Renal cortical epithelial cell (primary cell): ENCODE data around the gene ESRRB. TPM values are rescaled to one million over a fixed set of nuclear protein-coding genes. Genes with fewer than 3 reads are reported as not detected.

Experiments
- DNase-seq: peaks from one replicate; pipeline ENCODE4 v3.0.0-alpha.2; 2011; ENCODE audit warnings: low read depth
- total RNA-seq: library from RNA; depleted of rRNA; stranded (reverse); fragments of >200 nt; gene quantifications from 2 replicates; pipeline ENCODE4 v1.2.3, GENCODE V29; 2014

The ESRRB gene
- total RNA-seq, 1 donor from 2014 or later = not detected

DNA sequence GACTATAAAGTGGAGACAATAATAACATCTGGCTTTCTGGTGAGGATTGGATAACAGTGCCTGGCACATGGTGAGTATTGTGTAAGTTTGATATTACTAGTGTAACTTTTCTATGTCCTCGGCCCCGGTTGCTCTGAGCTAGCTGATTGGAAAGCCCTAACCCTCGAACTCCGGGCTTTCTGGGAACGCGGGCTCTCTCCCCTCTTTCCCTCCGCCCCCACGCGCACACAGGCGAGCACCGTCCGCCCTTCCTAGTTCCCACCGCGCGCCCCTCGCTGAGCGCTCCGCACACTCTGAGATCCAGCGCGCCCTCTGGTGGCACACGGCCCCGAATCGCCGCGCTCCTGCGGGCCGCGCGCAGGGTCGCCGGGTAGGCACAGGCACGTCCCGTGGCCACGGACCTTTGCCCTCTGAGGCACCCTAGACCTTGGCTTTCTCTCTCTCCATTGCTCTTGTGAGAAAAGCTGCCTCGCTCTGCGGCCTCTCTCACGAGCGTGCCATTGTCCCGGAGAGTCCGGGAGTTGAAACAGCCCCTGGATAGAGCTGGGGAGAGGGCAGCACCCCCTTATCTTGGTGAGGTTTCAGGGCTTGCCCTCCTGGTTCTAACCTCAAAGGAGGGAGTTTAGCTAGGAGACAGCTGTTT lies 23.2 kb upstream of the ESRRB start:
- no peak for DNase-seq

DNA sequence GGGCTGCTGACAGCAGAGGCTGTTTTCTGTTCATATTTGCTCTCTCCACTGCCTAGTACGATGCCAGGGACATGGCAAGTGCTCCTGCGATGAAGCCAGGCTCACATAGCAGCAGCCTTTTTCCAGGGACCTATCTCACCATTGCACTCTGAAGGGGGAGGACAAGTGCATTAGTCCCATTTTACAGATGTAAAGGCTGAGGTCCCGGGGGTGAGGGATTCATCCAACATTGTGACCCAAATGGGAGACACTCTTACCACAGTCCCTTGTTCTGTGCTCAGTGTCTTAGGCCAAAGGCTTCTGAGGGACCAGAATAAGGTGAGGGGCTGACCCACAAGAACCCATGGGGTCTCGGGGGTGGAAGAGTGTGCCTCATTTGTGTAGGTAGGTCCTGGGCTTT lies 21.6 kb upstream of the ESRRB start:
- DNase-seq = no peak

DNA sequence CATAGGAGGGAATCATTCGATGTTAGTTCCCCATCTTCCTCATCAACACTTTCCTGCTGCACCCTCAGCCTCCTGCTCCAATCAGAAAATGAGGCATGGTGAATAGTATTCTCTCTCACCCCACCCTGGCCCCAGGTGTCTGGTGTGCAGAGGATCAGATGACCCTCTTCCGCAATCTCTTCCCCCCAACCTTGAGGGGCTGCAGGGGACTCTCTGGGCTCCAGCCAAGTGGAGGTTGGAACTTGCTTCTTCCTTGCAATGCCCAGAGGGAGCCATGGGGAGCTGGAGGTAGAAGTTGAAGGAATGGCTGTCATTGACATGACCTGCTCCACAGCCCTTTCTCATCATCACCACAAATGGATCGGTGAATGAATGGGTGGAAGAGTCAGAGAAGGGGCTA lies 20.2 kb upstream of the ESRRB start:
- no peak for DNase-seq

DNA sequence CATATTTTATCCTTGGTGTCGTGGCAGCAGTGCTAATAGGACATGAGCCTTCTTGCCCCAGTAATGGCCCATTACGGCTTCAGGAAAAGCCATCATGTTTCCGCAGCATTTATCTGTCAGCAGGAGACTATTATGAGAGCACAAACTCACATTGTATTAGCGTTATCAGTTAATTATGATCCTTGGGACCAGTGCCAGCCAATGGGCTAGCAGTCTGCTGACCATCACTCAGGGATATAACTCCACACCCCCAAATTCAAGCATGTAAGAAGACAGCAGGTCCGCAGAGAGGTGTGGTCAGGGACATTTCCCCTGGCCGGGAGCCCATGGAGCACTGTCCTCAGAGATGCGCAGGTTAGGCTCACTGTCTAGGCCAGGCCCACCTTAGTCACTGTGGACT lies 4.9 kb upstream of the ESRRB start:
- no peak for DNase-seq

DNA sequence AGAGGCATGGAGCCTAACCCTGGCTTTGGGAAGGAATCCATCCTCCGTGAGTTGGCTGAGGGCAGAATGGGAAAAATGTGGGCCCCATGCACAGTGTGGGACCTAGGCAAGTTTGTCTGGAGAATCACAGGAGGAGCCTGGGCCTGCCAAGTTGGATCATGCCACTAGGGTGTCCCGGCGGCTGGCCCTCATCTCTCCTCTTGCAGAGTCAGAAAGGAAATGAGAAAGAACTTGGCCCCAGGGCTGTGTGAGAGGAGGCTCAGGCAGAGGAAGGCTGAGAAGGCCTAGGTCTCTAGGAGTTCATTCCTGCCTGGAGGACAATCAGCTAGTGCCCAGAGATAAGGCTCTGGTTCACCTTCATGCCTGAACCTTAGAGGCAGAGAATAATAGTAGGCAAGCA lies 2.5 kb upstream of the ESRRB start:
- DNase-seq = no peak

DNA sequence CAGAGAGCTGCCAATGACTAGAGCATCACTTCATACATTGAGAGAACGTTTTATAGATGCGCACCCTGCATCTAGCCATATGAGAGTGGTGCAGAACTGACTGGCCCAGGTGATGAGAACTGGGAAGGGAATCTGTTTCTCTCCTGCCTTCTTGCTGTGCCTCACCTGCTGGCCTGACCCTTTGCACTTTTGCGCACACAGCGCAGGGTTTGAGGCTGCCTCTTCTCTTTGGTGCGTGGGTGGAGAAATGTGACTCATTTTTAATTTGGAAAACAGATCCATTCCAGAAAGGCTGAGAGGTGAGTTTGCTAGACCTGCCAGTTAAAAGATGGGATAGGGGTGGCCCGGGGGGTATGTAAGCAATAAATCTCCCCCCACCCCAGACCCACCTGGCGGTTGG lies 453 bp upstream of the ESRRB start:
- DNase-seq = no peak

DNA sequence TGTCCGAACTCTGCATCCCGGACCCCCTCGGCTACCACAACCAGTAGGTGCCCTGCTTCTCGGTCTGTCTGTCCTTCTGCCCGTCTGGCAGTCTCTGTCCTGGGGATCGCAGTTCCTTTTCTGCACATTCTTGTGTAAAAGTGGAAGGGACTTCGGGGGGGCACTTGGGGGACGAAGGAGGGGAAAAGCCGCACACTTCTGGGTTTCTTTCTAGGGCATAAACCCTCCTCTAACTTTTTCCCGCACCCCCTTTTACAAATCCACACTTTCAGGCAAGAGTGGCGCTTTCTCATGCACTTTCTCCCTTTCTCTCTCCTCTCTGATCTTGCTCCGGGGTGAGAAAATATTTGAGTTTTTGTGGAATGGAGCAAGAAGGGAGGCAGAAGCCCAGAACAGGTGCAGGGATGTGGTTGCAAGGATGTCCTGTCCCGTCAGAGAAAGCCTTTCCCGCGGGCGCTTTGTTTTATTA lies 506 bp downstream of the ESRRB start:
- DNase-seq = no peak

DNA sequence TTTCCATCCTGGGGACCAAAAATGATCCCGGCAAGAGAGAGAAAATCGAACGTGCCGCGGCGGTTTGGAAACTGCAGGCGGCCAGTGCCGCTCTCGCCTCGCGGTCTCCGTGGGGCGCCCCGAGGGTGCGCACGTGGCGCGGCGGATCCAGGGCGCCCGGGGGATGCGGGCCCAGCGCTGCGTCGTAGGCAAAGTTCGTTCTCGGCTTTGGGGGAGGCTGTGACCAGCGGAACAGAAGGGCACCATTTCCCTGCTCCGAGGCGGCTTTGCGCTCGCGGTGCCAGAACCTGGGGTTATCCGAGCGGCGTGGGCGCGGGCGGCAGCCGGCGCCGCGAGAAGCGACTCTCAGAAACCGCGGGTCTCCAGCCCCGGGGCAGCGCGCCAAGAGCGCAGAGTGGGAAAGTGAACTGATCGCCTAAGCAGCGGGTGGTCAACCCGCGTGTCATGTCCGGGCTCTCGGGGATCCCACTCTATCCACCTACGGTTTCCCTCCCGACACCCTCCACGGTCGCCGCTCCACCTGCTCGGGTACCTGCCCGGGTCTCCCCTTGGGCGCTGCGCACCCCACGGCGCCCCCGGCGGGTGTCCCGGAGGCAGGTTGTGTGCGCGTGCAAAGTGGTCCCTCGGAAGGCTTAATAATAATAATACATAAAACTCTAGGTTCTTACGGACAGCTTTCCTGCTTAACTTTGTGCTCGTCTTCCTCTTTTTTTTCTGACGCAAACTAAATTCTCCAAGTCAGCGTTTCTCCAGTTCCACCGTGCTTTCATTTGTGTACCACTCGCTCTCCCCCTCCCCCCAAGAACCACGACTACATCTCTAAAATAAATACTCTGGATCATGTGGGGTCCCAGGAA lies 1.2 kb downstream of the ESRRB start:
- no peak for DNase-seq

DNA sequence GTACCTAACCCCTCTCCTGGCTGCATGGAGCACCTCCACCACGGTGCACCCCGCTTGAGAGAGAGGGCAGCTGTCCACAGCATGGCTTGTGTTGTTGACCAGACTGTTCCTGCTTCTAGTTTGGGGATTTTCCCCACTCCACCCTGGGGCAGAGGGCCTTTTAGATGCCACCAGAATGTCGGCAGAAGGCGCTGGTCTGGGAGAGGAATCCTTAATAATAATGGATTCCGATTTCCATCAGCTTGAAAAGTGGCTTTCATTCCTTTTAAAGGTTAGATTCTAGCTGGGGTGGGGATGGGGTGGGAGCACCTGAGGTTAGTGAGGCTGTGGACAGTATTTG lies 1.8 kb downstream of the ESRRB start:
- DNase-seq = no peak

DNA sequence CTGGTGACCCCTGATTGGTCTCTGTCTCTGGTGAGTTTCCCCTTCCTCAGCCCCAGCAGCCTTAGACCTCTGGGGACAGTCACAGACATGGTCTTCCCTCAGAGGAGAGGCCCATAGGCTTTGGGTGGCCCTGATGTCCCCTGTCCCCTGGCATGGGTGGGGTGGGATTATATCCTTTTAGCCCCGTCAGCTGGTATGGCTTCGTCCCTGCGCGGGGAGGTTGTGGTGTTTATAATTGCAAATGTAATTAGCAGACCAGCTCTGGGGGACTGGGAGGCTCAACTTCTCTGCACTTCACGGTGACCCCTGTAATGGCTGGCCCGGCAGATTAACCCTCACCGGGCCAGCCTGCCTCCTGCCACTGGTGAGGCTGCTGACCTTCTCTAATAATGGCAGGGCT lies 5.1 kb downstream of the ESRRB start:
- no peak for DNase-seq

DNA sequence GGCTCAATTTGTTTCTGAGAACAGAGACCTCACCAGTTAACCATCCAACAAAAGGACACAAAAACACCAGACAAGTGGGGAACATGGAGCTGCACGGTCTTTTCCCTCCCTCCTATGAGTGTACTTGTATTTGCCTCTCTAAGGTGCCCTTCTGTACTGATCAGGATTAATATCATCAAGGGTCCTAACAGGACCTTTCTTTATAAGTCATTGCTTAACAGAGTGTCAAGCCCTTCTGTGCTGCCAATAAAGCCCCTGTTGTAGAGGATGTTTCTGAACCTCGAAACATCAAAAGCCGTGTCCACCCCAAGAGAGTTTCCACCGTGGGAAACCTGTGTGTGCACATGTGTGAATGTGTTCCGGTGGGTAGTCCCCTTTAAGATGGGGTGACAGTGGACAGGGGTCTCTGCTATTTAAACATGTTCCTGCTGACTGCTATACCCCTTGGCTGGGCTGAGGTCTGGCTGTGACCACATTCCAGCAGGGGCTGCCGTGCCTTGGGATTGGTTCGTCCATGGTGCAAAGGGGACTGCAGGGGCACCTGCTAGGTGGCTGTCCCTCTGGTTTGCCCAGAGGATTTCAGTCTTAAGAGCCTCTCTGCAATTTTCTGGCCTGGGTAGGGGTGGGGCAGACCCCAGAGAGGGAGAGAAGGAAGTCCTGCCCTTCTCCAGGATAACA lies 6.0 kb downstream of the ESRRB start:
- DNase-seq = no peak

DNA sequence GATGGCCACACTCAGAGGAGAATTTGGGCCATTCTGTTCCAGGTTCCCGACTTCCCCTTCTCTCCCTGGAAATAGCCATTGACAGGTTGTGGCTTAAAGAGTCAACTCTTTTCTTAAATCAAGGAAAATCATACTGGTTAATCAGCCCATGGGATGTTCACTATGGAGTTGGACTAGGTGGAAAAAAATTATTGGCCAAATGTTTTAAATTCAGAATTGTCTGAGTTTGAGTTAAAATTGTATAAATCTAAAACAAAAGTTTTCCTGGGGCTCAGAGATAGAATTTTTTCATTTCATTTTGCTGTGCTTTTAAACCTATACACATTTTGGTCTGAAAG lies 6.5 kb downstream of the ESRRB start:
- DNase-seq = no peak

DNA sequence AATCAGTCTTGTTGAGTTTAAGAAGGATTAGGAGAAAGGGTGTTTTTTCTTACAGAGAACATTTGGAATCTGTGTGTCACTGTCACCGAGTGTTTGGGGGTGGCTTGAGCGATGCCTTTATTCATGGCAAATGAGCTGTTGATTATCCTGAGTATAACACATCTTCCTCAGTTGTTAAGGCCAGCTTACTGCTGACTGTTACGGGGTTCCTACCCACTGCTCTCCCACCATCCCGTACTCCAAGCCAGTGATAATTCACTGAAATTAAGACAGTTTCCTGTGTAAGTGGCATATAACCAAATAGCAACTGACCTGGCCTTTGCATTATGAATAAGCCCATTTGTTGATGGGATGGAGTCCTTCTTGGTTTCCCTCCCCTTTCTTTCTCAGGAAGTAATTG lies 9.5 kb downstream of the ESRRB start:
- no peak for DNase-seq

DNA sequence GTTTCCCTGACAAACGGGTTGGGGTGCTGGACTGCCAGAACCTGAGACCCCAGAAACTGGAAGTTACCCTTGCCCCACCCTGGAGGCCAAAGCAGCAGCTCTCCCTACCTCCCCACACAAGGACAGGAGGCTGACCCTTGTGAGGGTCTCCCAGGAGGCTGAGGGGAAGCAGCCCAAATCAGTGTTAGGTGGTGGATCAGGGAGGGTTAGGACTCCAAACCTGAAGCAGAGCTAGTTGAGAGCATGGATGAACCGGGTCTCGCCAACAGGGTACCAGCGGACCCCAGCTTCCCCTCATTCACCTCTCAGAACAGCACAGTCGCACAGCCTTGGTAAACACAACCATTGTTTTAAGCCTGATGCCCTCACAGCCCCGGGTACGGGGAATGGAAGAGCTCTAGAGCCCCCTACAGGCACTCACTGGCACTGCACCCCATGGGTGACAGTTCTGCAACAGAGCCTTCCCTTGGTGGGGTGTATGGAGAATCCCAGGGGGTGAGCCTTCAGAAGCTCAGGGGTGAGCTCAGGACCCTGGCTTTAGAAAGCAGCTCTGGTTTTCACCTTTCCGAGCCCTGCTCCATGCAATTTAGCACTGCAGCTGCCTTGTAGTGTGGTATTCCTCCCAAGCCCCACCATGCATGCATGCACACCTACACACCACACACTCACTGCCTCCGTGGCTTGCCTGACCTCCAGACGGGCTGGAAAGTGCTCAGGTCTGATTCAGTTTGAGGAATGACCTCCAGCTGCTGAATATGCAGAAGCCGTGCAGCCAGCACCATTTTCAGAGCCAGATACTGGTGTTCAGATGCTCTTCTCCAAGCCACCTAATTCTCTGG lies 11.2 kb downstream of the ESRRB start:
- DNase-seq = peak; percentile 42

DNA sequence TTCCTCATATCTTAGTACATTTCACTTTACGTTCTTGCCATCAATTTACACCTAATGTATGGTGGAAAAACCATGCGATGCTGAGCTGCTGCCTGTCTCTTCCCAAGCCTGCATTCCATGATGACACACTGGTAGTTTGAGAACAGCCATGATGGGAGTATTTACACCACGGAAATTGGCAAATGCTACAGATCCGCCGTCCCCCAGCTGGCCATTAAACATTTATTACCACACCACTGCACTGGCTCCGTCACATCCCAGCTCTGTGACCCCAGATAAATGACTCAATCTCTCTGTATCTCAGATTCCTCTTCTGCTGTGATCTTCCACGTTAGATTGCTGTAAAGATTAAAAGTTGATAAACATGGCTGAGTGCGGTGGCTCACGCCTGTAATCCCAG lies 13.9 kb downstream of the ESRRB start:
- no peak for DNase-seq

DNA sequence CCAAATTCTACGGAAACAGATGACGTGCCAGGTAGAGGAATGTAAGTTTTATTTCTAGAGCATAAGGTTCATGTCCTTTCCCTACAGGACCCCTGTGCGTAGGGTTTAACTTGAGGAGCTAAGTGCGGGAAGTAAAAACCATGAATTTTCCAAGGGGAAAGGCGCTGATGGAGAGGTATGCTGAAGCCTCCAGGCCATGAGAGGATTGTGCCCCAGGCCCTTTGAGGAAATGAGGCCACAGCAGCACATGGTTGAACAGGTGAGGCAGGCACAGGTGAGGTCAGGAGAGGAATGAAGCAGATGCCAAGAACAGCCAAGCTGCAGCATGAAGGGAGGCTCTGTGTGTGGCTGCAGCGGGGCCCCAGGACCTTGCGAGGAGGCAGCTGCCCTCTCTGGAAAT lies 14.7 kb downstream of the ESRRB start:
- DNase-seq = no peak

DNA sequence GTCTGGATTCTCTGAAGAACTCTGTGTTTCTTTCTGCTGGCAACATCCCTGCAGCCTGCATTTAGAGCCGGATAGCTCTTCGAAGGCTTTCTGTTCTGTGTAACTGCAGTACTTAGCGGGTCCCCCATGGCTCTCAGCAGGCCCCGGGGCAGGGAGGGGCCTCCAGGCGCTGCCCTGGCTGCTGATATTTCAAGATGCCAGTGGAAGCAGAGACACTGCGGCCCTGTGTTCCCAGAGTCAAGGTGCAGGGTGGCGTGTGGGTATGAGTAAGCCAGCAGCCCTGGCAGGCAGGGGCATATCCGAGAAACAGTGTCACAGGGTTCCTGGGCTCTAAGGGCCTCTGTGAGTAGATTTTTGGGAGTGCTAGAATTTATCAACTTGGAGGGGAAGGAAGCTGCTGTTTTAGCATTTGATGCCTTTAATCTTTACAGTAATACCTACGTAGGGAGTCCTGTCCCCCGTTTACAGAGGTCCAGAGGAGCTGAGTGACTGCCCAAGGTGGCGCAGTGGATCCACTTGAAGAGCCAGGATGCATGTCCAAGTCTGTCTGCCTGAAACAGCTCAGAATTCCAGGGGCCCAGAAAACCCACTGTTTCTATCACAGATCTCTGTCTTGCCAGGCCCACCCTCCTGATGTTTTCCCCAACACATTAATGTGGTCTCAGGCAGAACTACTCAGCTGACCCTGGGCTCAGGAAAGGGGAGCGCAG lies 16.2 kb downstream of the ESRRB start:
- DNase-seq = no peak

DNA sequence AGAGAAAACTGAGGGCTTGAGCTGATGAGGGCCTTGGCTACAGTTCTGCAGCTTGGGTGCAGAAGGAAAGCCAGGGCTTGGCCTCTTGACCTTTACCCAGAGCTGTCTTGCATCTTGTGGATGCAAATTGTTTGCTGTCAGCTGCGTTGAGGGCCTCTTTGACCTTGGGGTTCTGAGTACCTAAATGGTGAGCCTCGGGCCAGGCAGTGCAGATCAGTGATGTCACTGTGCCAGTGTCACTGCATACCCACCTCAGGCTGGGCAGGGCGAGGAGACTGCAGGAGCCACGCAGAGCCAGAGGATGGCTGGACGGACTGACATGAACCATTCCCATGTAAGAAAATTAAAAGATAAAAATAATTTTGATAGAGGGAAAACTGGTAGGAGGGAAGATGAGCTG lies 18.6 kb downstream of the ESRRB start:
- no peak for DNase-seq

DNA sequence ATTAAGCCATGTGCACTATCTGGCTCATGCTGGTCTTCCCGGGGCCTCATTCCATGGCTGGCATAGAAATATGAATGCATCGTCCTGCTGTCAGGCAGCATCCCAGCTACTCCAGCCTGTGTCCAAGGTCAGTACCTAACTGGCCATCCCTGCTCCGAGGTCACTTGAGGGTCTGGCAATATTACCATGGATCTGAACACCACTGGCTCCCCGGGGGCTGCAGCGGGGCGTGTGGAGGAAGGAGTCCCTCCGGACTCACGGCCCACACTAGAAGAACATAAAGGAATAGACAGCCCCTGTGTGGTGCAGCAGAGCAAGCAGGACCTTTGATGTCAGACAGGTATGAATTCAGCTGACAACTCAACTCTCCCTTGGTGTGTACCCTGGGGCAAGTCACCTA lies 19.2 kb downstream of the ESRRB start:
- DNase-seq = no peak

DNA sequence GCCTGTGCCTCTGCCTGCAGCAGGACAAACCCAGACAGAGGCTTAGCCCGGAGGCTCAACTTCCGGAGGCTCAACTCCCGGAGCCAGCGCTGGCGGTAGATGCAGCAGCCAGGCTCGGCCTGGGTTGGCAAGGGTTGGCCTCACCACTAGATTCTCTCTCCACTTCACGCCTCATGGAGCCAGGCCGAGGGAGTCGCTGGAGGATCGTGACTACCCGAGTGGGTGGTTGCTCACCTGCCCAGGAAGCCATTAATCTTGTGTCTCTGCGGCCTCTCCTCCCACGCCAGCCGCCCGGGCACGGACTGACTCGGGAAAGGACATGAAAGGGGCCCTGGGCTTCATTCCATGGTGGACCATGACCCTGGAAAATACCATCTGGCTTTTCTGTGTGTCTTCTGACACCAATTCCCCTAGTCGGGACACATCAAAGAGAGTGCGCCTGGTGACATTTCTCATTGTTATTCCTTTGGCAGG lies 20.8 kb downstream of the ESRRB start:
- DNase-seq = peak; percentile 47

DNA sequence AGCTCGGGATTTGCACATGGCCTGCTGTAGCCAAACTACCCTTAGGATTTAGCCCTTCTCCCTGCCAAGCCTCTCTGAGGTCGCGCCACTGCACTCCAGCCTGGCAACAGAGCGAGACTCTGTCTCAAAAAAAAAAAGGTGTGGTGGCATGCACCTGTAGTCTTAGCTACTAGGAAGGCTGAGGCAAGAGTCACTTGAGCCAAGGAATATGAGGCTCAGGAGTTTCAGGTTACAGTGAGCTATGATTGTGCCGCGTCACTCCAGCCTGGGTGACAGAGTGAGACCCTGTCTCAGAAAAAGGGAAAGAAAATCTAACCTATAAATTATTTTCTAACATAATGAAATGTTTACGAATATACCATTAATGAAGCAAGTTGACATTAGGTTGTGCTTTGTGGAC lies 29.7 kb downstream of the ESRRB start:
- DNase-seq = no peak
